OCI-LY7 (cell line): ENCODE results near the gene CNKSR2.

ENCODE experiments used
- EZH2phosphoT487 ChIP-seq: fragments of 200-600 bp; sonication (generic); IDR thresholded peaks from 2 replicates; pipeline ENCODE4 v1.6.1; 2018; ENCODE audit warnings: low read depth, borderline replicate concordance, mild to moderate bottlenecking, mixed run types, antibody characterized with exemption, low read length, moderate library complexity, mixed read lengths
- TF ChIP-seq, protein P1 (sequence below): fragments of 200-600 bp; sonication (generic); conservative IDR thresholded peaks from 2 replicates; pipeline ENCODE4 v1.5.1; 2014; ENCODE audit warnings: mild to moderate bottlenecking, antibody characterized with exemption, low read length, moderate library complexity, mixed read lengths

GRCh38 chrX:21700275-21700674 lies 326.1 kb downstream of the CNKSR2 start:
- TF ChIP-seq, protein P1, sequence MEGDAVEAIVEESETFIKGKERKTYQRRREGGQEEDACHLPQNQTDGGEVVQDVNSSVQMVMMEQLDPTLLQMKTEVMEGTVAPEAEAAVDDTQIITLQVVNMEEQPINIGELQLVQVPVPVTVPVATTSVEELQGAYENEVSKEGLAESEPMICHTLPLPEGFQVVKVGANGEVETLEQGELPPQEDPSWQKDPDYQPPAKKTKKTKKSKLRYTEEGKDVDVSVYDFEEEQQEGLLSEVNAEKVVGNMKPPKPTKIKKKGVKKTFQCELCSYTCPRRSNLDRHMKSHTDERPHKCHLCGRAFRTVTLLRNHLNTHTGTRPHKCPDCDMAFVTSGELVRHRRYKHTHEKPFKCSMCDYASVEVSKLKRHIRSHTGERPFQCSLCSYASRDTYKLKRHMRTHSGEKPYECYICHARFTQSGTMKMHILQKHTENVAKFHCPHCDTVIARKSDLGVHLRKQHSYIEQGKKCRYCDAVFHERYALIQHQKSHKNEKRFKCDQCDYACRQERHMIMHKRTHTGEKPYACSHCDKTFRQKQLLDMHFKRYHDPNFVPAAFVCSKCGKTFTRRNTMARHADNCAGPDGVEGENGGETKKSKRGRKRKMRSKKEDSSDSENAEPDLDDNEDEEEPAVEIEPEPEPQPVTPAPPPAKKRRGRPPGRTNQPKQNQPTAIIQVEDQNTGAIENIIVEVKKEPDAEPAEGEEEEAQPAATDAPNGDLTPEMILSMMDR, result no peak
- no peak for TF ChIP-seq EZH2phosphoT487
